Trophoblast cell (in vitro differentiated cells and primary cell): ENCODE results near the gene TRIM14.
"Not testable (repeated sequence)": the region's sequence is repeated elsewhere in the genome, so short reads cannot be mapped to it uniquely, and the experiment has no call there.

ENCODE experiments used
- DNase-seq, 2 donors: peaks; one replicate each; pipeline ENCODE4 v3.0.0-alpha.2; 2016
- H2AFZ ChIP-seq: 2 replicates; pipeline ENCODE4 v1.6.1; 2013; ENCODE audit warnings: low read length, moderate library complexity, mild to moderate bottlenecking; ENCODE audit not compliant: insufficient read depth, poor library complexity
- H2AK5ac ChIP-seq: 2 replicates; pipeline ENCODE4 v1.6.1; 2013; ENCODE audit warnings: mild to moderate bottlenecking, low read length
- H2BK120ac ChIP-seq: 2 replicates; pipeline ENCODE4 v1.6.1; 2013; ENCODE audit warnings: low read length, mild to moderate bottlenecking, moderate library complexity; ENCODE audit not compliant: insufficient read depth, poor library complexity
- H2BK12ac ChIP-seq: 2 replicates; pipeline ENCODE4 v1.6.1; 2013; ENCODE audit warnings: mild to moderate bottlenecking, low read length, moderate library complexity
- H2BK5ac ChIP-seq: 2 replicates; pipeline ENCODE4 v1.6.1; 2013; ENCODE audit warnings: low read length, low read depth, moderate library complexity, mild to moderate bottlenecking; ENCODE audit not compliant: poor library complexity
- H3K14ac ChIP-seq: 2 replicates; pipeline ENCODE4 v1.6.1; 2013; ENCODE audit warnings: mild to moderate bottlenecking, low read length
- H3K18ac ChIP-seq: 2 replicates; pipeline ENCODE4 v1.6.1; 2013; ENCODE audit warnings: mild to moderate bottlenecking, low read length
- H3K23ac ChIP-seq: 2 replicates; pipeline ENCODE4 v1.6.1; 2013; ENCODE audit warnings: low read length
- H3K27ac ChIP-seq: 2 replicates; pipeline ENCODE4 v1.5.1; 2013; ENCODE audit warnings: low read depth, mild to moderate bottlenecking, inconsistent platforms, low read length, moderate library complexity
- H3K27me3 ChIP-seq: 2 replicates; pipeline ENCODE4 v1.6.1; 2013; ENCODE audit warnings: inconsistent platforms, mild to moderate bottlenecking, low read length, moderate library complexity; ENCODE audit not compliant: insufficient read depth
- H3K36me3 ChIP-seq, 2 experiments: 1 replicate in 1 of 2; 2 replicates in 1 of 2; pipeline ENCODE4 v1.6.1; 2013; ENCODE audit warnings: low read length in 2 of 2, mild to moderate bottlenecking in 2 of 2, moderate library complexity in 1 of 2; ENCODE audit not compliant: insufficient read depth in 2 of 2, control insufficient read depth in 1 of 2
- H3K4ac ChIP-seq: 2 replicates; pipeline ENCODE4 v1.6.1; 2013; ENCODE audit warnings: low read depth, mild to moderate bottlenecking, low read length, moderate library complexity
- H3K4me1 ChIP-seq, 2 experiments: 1 replicate in 1 of 2; 2 replicates in 1 of 2; pipeline ENCODE4 v1.6.1; 2013; ENCODE audit warnings: low read length in 2 of 2, mild to moderate bottlenecking in 2 of 2, moderate library complexity in 1 of 2; ENCODE audit not compliant: insufficient read depth in 2 of 2, control insufficient read depth in 1 of 2
- H3K4me2 ChIP-seq: 2 replicates; pipeline ENCODE4 v1.6.1; 2013; ENCODE audit warnings: inconsistent platforms, mild to moderate bottlenecking, low read length, moderate library complexity
- H3K4me3 ChIP-seq: 2 replicates; pipeline ENCODE4 v1.5.1; 2013; ENCODE audit warnings: mild to moderate bottlenecking, low read depth, low read length, inconsistent platforms
- H3K79me1 ChIP-seq: one replicate; pipeline ENCODE4 v1.6.1; 2013; ENCODE audit warnings: low read length
- H3K79me2 ChIP-seq: 2 replicates; pipeline ENCODE4 v1.6.1; 2013; ENCODE audit warnings: low read length, mild to moderate bottlenecking; ENCODE audit not compliant: control insufficient read depth, insufficient read depth, poor library complexity
- H3K9ac ChIP-seq: 2 replicates; pipeline ENCODE4 v1.6.1; 2013; ENCODE audit warnings: mild to moderate bottlenecking, low read length
- H3K9me3 ChIP-seq: 2 replicates; pipeline ENCODE4 v1.6.1; 2013; ENCODE audit warnings: low read depth, mild to moderate bottlenecking, control low read depth, inconsistent platforms, low read length; ENCODE audit not compliant: insufficient read depth
- H4K12ac ChIP-seq: 2 replicates; pipeline ENCODE4 v1.6.1; 2013; ENCODE audit warnings: low read depth, mild to moderate bottlenecking, low read length, moderate library complexity
- H4K8ac ChIP-seq: 2 replicates; pipeline ENCODE4 v1.6.1; 2013; ENCODE audit warnings: low read depth, mild to moderate bottlenecking, low read length, moderate library complexity
- H4K91ac ChIP-seq: one replicate; pipeline ENCODE4 v1.6.1; 2013; ENCODE audit warnings: low read depth, mild to moderate bottlenecking, low read length, moderate library complexity
- WGBS: extraction: QIAGEN DNeasy Blood & Tissue Kit; methylation state at CpG from one replicate; pipeline ENCODE4 v1.1.7; 2013; ENCODE audit warnings: missing lambda C conversion rate; ENCODE audit not compliant: insufficient read length, insufficient coverage; ENCODE audit errors: extremely low coverage; 5-methylcytosine and 5-hydroxymethylcytosine counted together

Gene TRIM14

GRCh38 chr9:98127226-98127625 is 8.2 kb upstream of the TRIM14 start:
- Histone ChIP-seq H3K4me2 (no peak overlapping the region), H3K9me3 (peaks cover 2% of the 10 kb centered on the region), H3K27ac (no peak overlapping the region), H3K9ac (no peak overlapping the region), H3K4ac (no peak overlapping the region), H3K23ac (no peak overlapping the region), H4K12ac (no peak overlapping the region), H3K27me3 (no peaks in the 10 kb centered on the region), H2BK12ac (no peak overlapping the region), H3K18ac (no peak overlapping the region), H2BK120ac (no peak overlapping the region), H3K36me3 (peaks cover 68 to 74% of the 10 kb centered on the region in 2 experiments), H3K4me1 (no peaks in the 10 kb centered on the region), H2AFZ (no peak overlapping the region), H2AK5ac (no peak overlapping the region), H3K14ac (no peak overlapping the region), H4K8ac (no peak overlapping the region), H3K4me3 (no peak overlapping the region), H3K79me2 (no peaks in the 10 kb centered on the region), H2BK5ac (no peak overlapping the region), H3K79me1 (no peaks in the 10 kb centered on the region), H4K91ac (no peak overlapping the region)
- DNase-seq: no peak
- no CpG with 5 or more reads among the region's 8 CpGs for WGBS

- no peak overlapping the region for H3K14ac ChIP-seq
- H3K4ac ChIP-seq: no peak overlapping the region
- H3K23ac ChIP-seq: no peak overlapping the region
- H3K4me1 ChIP-seq: no peaks in the 10 kb centered on the region
- no peak overlapping the region for H4K8ac ChIP-seq
- H3K36me3 ChIP-seq: peaks cover 54% of the 10 kb centered on the region in 2 experiments
- no peak overlapping the region for H3K9ac ChIP-seq
- no peaks in the 10 kb centered on the region for H3K9me3 ChIP-seq
- no peak overlapping the region for H2AFZ ChIP-seq
- H3K4me2 ChIP-seq: no peak overlapping the region
- no peak overlapping the region for H2AK5ac ChIP-seq
- H3K18ac ChIP-seq: no peak overlapping the region
- no peak overlapping the region for H4K12ac ChIP-seq
- no CpG with 5 or more reads among the region's 15 CpGs for WGBS
- no peak overlapping the region for H3K4me3 ChIP-seq
- H3K27me3 ChIP-seq: no peaks in the 10 kb centered on the region
- H3K79me1 ChIP-seq: no peaks in the 10 kb centered on the region
- no peaks in the 10 kb centered on the region for H3K79me2 ChIP-seq
- DNase-seq: no peak
- H2BK12ac ChIP-seq: no peak overlapping the region
- no peak overlapping the region for H2BK5ac ChIP-seq
- H2BK120ac ChIP-seq: no peak overlapping the region
- no peak overlapping the region for H3K27ac ChIP-seq
- no peak overlapping the region for H4K91ac ChIP-seq
Measured at GRCh38 chr9:98124637-98125426, 5.8 kb upstream of the TRIM14 start.

- H4K91ac ChIP-seq, H3K4me1 ChIP-seq, H3K18ac ChIP-seq, H3K79me2 ChIP-seq, H3K27ac ChIP-seq, H3K27me3 ChIP-seq, H3K9me3 ChIP-seq, H4K12ac ChIP-seq, H2BK12ac ChIP-seq, H3K9ac ChIP-seq, H3K4ac ChIP-seq, H3K14ac ChIP-seq, H3K79me1 ChIP-seq, DNase-seq, H4K8ac ChIP-seq, H3K4me3 ChIP-seq, H2BK120ac ChIP-seq, H3K23ac ChIP-seq, H2AK5ac ChIP-seq, H3K4me2 ChIP-seq, H2AFZ ChIP-seq, H2BK5ac ChIP-seq: not testable (repeated sequence)
- H3K36me3 ChIP-seq: peaks cover 46 to 49% of the 10 kb centered on the region in 2 experiments
- no CpG with 5 or more reads among the region's 13 CpGs for WGBS
Measured at GRCh38 chr9:98124091-98124490, 5.1 kb upstream of the TRIM14 start.

- Histone ChIP-seq H3K4me1 (peaks cover 4% of the 10 kb centered on the region in 2 experiments), H3K27me3 (no peaks in the 10 kb centered on the region), H3K79me2 (no peaks in the 10 kb centered on the region), H3K23ac (no peak overlapping the region), H4K91ac (no peak overlapping the region), H3K4me3 (no peak overlapping the region), H3K4ac (no peak overlapping the region), H2AK5ac (no peak overlapping the region), H4K8ac (no peak overlapping the region), H3K14ac (no peak overlapping the region), H3K36me3 (peaks cover 21 to 22% of the 10 kb centered on the region in 2 experiments), H2BK120ac (no peak overlapping the region), H3K18ac (no peak overlapping the region), H2BK5ac (no peak overlapping the region), H4K12ac (no peak overlapping the region), H2AFZ (no peak overlapping the region), H3K4me2 (no peak overlapping the region), H3K79me1 (no peaks in the 10 kb centered on the region), H3K9me3 (no peaks in the 10 kb centered on the region), H2BK12ac (no peak overlapping the region), H3K27ac (no peak overlapping the region), H3K9ac (no peak overlapping the region)
- peak in 1 of 2 donors; percentile 28 for DNase-seq
- no CpG with 5 or more reads among the region's 3 CpGs for WGBS
Measured at GRCh38 chr9:98121058-98121457, 2.0 kb upstream of the TRIM14 start.
